Liver (tissue), 9 donors: ENCODE results near the gene TNS1. TPM values are rescaled to one million over a fixed set of nuclear protein-coding genes. Genes with fewer than 3 reads are reported as not detected.

ENCODE experiments used
- DNase-seq: peaks from one replicate; pipeline ENCODE4 v3.0.0-alpha.2; 2017; ENCODE audit warnings: low spot score
- H3K27ac ChIP-seq, 2 donors: one replicate each; pipeline ENCODE4 v1.7.0; 2013; ENCODE audit warnings: inconsistent platforms in 2 of 2, low read length in 2 of 2, control low read depth in 1 of 2, low read depth in 1 of 2, mild to moderate bottlenecking in 1 of 2
- H3K27me3 ChIP-seq, 4 donors: one replicate each; pipeline versions ENCODE4 v1.6.1 to v1.7.0; 2013; ENCODE audit warnings: low read length in 3 of 4, inconsistent platforms in 1 of 4, mild to moderate bottlenecking in 1 of 4, moderate library complexity in 1 of 4; ENCODE audit not compliant: control insufficient read depth in 4 of 4, insufficient read depth in 4 of 4
- H3K36me3 ChIP-seq, 4 donors: one replicate each; pipeline versions ENCODE4 v1.6.1 to v1.7.0; 2013; ENCODE audit warnings: low read length in 3 of 4, mild to moderate bottlenecking in 3 of 4, low read depth in 1 of 4, moderate library complexity in 1 of 4; ENCODE audit not compliant: control insufficient read depth in 4 of 4, insufficient read depth in 3 of 4
- H3K4me1 ChIP-seq, 4 donors: one replicate each; pipeline versions ENCODE4 v1.6.1 to v1.7.0; 2013; ENCODE audit warnings: low read length in 3 of 4, mild to moderate bottlenecking in 3 of 4, moderate library complexity in 1 of 4; ENCODE audit not compliant: control insufficient read depth in 4 of 4, insufficient read depth in 4 of 4
- H3K4me3 ChIP-seq, 3 donors: one replicate each; pipeline versions ENCODE4 v1.6.1 to v1.7.0; 2013; ENCODE audit warnings: low read length in 3 of 3, control low read depth in 1 of 3, low read depth in 1 of 3, mild to moderate bottlenecking in 1 of 3
- H3K9ac ChIP-seq, 2 donors: one replicate each; pipeline ENCODE4 v1.7.0; 2013; ENCODE audit warnings: low read length in 2 of 2, mild to moderate bottlenecking in 2 of 2, moderate library complexity in 2 of 2, control low read depth in 1 of 2, low read depth in 1 of 2
- H3K9me3 ChIP-seq, 4 donors: one replicate each; pipeline versions ENCODE4 v1.6.1 to v1.7.0; 2013; ENCODE audit warnings: low read length in 3 of 4; ENCODE audit not compliant: control insufficient read depth in 4 of 4
- ATF3 ChIP-seq: IDR thresholded peaks from 2 replicates; pipeline ENCODE4 v1.6.1; 2016; ENCODE audit warnings: antibody characterized with exemption
- CTCF ChIP-seq: fragments of 150-350 bp; IDR thresholded peaks from 2 replicates; pipeline ENCODE4 v1.5.1; 2017; ENCODE audit warnings: improper control_type of control experiment, low read depth, low read length; ENCODE audit not compliant: missing input control
- EGR1 ChIP-seq, 2 donors: IDR thresholded peaks; 2 replicates each; pipeline ENCODE4 v1.6.1; 2016 to 2018; ENCODE audit warnings: antibody characterized with exemption in 2 of 2, low read depth in 2 of 2
- FOXA1 ChIP-seq: IDR thresholded peaks from 2 replicates; pipeline ENCODE4 v1.6.1; 2016; ENCODE audit warnings: antibody characterized with exemption
- FOXA2 ChIP-seq: IDR thresholded peaks from 2 replicates; pipeline ENCODE4 v1.6.1; 2016; ENCODE audit warnings: antibody characterized with exemption
- HNF4A ChIP-seq, 2 donors: conservative IDR thresholded peaks; 2 replicates each; pipeline ENCODE4 v1.6.1; 2016; ENCODE audit warnings: antibody characterized with exemption in 2 of 2, mild to moderate bottlenecking in 2 of 2
- HNF4G ChIP-seq: IDR thresholded peaks from 2 replicates; pipeline ENCODE4 v1.6.1; 2016; ENCODE audit warnings: antibody characterized with exemption
- JUND ChIP-seq, 2 donors: IDR thresholded peaks; 2 replicates each; pipeline ENCODE4 v1.6.1; 2016; ENCODE audit warnings: antibody characterized with exemption in 2 of 2
- RAD21 ChIP-seq, 2 donors: IDR thresholded peaks; 2 replicates each; pipeline ENCODE4 v1.6.1; 2016; ENCODE audit warnings: antibody characterized with exemption in 2 of 2, mild to moderate bottlenecking in 2 of 2
- RXRA ChIP-seq, 2 donors: IDR thresholded peaks; 2 replicates each; pipeline ENCODE4 v1.6.1; 2017 to 2018; ENCODE audit warnings: antibody characterized with exemption in 2 of 2, mild to moderate bottlenecking in 1 of 2
- SP1 ChIP-seq: IDR thresholded peaks from 2 replicates; pipeline ENCODE4 v1.6.1; 2018; ENCODE audit warnings: antibody characterized with exemption, mild to moderate bottlenecking
- TAF1 ChIP-seq: conservative IDR thresholded peaks from 2 replicates; pipeline ENCODE4 v1.6.1; 2016; ENCODE audit warnings: antibody characterized with exemption, mild to moderate bottlenecking
- YY1 ChIP-seq: IDR thresholded peaks from 2 replicates; pipeline ENCODE4 v1.6.1; 2016; ENCODE audit warnings: antibody characterized with exemption, mild to moderate bottlenecking
- WGBS: extraction: QIAGEN DNeasy Blood & Tissue Kit; methylation state at CpG from one replicate; pipeline ENCODE4 v1.1.7; 2013; 5-methylcytosine and 5-hydroxymethylcytosine counted together
- polyA plus RNA-seq, 2 donors: library from polyadenylated mRNA; stranded (reverse) in 1 of 2; unstranded in 1 of 2; fragments of 200-250 nt in 1 of 2; fragments of >200 nt in 1 of 2; fragmentation: Nextera tagmentation in 1 of 2; extraction: Ambion mirVana in 1 of 2; gene quantifications; one replicate each; pipeline versions ENCODE4 v1.2.1 to v1.2.3, GENCODE V29; 2013 to 2015
- total RNA-seq, 2 donors: library from RNA; depleted of rRNA; stranded (reverse); fragments of >200 nt; gene quantifications; one replicate each; pipeline ENCODE4 v1.2.3, GENCODE V29; 2014
- TF ChIP-seq, protein P1 (sequence below): IDR thresholded peaks from 2 replicates; pipeline ENCODE4 v1.6.1; 2016; ENCODE audit warnings: antibody characterized with exemption, mild to moderate bottlenecking
- TF ChIP-seq, protein P2 (sequence below): IDR thresholded peaks from 2 replicates; pipeline ENCODE4 v1.6.1; 2016; ENCODE audit warnings: antibody characterized with exemption
- TF ChIP-seq, protein P3 (sequence below): IDR thresholded peaks from 2 replicates; pipeline ENCODE4 v1.6.1; 2016; ENCODE audit warnings: antibody characterized with exemption
- donor health status: healthy.
- donor health status: healthy.
- donor health status: healthy.
- donor health status: healthy.
- donor health status: healthy.

The TNS1 gene
- total and polyA plus RNA-seq, 4 donors = 16.3 to 128 (median 57.3) TPM

DNA sequence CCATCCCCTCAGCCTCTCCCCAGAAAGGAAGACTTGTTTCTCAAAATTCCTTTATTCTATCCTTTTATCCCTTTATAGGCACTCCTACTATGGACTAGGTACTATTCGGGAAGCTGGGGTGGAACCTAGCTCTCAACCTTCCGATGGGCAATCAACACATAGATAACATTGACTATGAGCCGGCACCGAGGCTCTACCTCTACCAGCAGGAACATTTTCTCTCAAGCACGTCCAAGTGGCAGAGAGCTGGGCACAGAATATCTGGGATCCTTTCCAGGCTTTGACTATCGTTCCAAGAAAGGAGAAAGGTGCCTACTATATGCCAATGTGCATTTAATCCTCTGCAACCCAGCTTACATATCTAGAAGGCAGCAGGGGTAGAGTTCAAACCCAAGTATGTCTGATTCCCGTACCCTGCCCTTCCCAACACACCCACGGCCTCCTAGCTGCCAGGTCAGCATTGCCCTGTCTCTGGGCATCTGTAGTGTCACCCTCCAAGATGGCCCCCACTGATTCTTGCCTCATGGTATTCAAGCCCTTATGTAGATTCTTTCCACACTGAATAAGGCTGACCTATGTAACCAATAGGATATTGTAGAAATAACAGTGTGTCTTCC is 28.3 kb downstream of the TNS1 start:
- H3K27me3 ChIP-seq = no peaks in the 10 kb centered on the region
- no peak overlapping the region for H3K4me3 ChIP-seq
- TF ChIP-seq, protein P1, sequence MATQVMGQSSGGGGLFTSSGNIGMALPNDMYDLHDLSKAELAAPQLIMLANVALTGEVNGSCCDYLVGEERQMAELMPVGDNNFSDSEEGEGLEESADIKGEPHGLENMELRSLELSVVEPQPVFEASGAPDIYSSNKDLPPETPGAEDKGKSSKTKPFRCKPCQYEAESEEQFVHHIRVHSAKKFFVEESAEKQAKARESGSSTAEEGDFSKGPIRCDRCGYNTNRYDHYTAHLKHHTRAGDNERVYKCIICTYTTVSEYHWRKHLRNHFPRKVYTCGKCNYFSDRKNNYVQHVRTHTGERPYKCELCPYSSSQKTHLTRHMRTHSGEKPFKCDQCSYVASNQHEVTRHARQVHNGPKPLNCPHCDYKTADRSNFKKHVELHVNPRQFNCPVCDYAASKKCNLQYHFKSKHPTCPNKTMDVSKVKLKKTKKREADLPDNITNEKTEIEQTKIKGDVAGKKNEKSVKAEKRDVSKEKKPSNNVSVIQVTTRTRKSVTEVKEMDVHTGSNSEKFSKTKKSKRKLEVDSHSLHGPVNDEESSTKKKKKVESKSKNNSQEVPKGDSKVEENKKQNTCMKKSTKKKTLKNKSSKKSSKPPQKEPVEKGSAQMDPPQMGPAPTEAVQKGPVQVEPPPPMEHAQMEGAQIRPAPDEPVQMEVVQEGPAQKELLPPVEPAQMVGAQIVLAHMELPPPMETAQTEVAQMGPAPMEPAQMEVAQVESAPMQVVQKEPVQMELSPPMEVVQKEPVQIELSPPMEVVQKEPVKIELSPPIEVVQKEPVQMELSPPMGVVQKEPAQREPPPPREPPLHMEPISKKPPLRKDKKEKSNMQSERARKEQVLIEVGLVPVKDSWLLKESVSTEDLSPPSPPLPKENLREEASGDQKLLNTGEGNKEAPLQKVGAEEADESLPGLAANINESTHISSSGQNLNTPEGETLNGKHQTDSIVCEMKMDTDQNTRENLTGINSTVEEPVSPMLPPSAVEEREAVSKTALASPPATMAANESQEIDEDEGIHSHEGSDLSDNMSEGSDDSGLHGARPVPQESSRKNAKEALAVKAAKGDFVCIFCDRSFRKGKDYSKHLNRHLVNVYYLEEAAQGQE = no peak
- no peak for TF ChIP-seq RAD21 (IDR thresholded peaks at IDR 0.05)
- TF ChIP-seq, protein P2, sequence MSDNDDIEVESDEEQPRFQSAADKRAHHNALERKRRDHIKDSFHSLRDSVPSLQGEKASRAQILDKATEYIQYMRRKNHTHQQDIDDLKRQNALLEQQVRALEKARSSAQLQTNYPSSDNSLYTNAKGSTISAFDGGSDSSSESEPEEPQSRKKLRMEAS = no peak
- TF ChIP-seq, protein P3, sequence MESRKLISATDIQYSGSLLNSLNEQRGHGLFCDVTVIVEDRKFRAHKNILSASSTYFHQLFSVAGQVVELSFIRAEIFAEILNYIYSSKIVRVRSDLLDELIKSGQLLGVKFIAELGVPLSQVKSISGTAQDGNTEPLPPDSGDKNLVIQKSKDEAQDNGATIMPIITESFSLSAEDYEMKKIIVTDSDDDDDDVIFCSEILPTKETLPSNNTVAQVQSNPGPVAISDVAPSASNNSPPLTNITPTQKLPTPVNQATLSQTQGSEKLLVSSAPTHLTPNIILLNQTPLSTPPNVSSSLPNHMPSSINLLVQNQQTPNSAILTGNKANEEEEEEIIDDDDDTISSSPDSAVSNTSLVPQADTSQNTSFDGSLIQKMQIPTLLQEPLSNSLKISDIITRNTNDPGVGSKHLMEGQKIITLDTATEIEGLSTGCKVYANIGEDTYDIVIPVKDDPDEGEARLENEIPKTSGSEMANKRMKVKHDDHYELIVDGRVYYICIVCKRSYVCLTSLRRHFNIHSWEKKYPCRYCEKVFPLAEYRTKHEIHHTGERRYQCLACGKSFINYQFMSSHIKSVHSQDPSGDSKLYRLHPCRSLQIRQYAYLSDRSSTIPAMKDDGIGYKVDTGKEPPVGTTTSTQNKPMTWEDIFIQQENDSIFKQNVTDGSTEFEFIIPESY = no peak
- TF ChIP-seq JUND (IDR thresholded peaks at IDR 0.05) = no peak
- no peak for TF ChIP-seq HNF4G
- TF ChIP-seq FOXA1 = no peak
- TF ChIP-seq HNF4A (conservative IDR thresholded peaks at IDR 0.05) = no peak
- no peak for TF ChIP-seq CTCF
- TF ChIP-seq TAF1 = no peak
- TF ChIP-seq SP1 = no peak
- no peak for TF ChIP-seq YY1
- no peak for TF ChIP-seq EGR1 (IDR thresholded peaks at IDR 0.05; ENCODE audit: low read depth in 2 of 2)
- no peak for TF ChIP-seq ATF3
- no peak for TF ChIP-seq RXRA (IDR thresholded peaks at IDR 0.05)
- no peak for TF ChIP-seq FOXA2
- no peak overlapping the region for H3K27ac ChIP-seq
- peaks cover 5 to 9% (median 7%) of the 10 kb centered on the region in 4 donors for H3K4me1 ChIP-seq
- H3K36me3 ChIP-seq = no peaks in the 10 kb centered on the region
- no peaks in the 10 kb centered on the region for H3K9me3 ChIP-seq
- H3K9ac ChIP-seq = no peak overlapping the region
- DNase-seq = no peak
- WGBS = 80% methylated on average over 8 of the region's 8 CpGs
